ENCODE measurements around the gene INSYN1. TPM values are rescaled to one million over a fixed set of nuclear protein-coding genes. Genes with fewer than 3 reads are reported as not detected.

INSYN1 gene
- polyA plus RNA-seq, 1 donor from 2014 or later = 21.3 TPM

GRCh38 chr15:73740152-73741048, 12.8 kb downstream of the INSYN1 start:
- Histone ChIP-seq H3K9ac (ENCODE audit: low read length) (no peak overlapping the region), H3K4me3 (ENCODE audit: low read length) (no peak overlapping the region), H3K4me2 (ENCODE audit: low read length) (no peak overlapping the region), H3K27ac (ENCODE audit: low read length) (no peak overlapping the region), H3K9me3 (ENCODE audit: low read length) (no peaks in the 10 kb centered on the region), H4K20me1 (ENCODE audit: insufficient read depth) (no peaks in the 10 kb centered on the region), H3K36me3 (ENCODE audit: insufficient read depth, low read length) (no peaks in the 10 kb centered on the region), H3K27me3 (ENCODE audit: insufficient read depth, low read depth, low read length) (no peaks in the 10 kb centered on the region), H3F3A (ENCODE audit: insufficient read depth, low read length, poor library complexity, severe bottlenecking) (no peaks in the 10 kb centered on the region), H3K79me2 (replicated peaks; ENCODE audit: insufficient read depth, low read length) (no peaks in the 10 kb centered on the region), H2AFZ (ENCODE audit: low read depth, low read length) (no peak overlapping the region), H3K9me2 (ENCODE audit: insufficient read depth, low read length) (no peaks in the 10 kb centered on the region)
- TF ChIP-seq RAD21 (conservative IDR thresholded peaks at IDR 0.05) = no peak
- TF ChIP-seq CTCF (IDR thresholded peaks at IDR 0.05; ENCODE audit: poor library complexity, severe bottlenecking) = no peak
- TF ChIP-seq MXI1 (conservative IDR thresholded peaks at IDR 0.05; ENCODE audit: poor library complexity, severe bottlenecking) = no peak
- no peak for TF ChIP-seq TAF1 (IDR thresholded peaks at IDR 0.05; ENCODE audit: low read depth)
- no peak for TF ChIP-seq SMC3 (conservative IDR thresholded peaks at IDR 0.05; ENCODE audit: poor library complexity)
- TF ChIP-seq REST (IDR thresholded peaks at IDR 0.05; ENCODE audit: borderline replicate concordance) = no peak
- no peak for TF ChIP-seq EP300 (conservative IDR thresholded peaks at IDR 0.05; ENCODE audit: poor library complexity, severe bottlenecking)
- TF ChIP-seq POLR2AphosphoS5 (IDR thresholded peaks at IDR 0.05) = no peak
- TF ChIP-seq EZH2 (IDR thresholded peaks at IDR 0.05; ENCODE audit: borderline replicate concordance, insufficient read depth, low read length, poor library complexity, severe bottlenecking) = no peak

GRCh38 chr15:73737535-73737934, 15.6 kb downstream of the INSYN1 start:
- Histone ChIP-seq H3K4me2 (ENCODE audit: low read length) (no peak overlapping the region), H3K9me2 (ENCODE audit: insufficient read depth, low read length) (no peaks in the 10 kb centered on the region), H4K20me1 (ENCODE audit: insufficient read depth) (no peaks in the 10 kb centered on the region), H3K27ac (ENCODE audit: low read length) (no peak overlapping the region), H3K79me2 (replicated peaks; ENCODE audit: insufficient read depth, low read length) (no peaks in the 10 kb centered on the region), H2AFZ (ENCODE audit: low read depth, low read length) (no peak overlapping the region), H3K36me3 (ENCODE audit: insufficient read depth, low read length) (no peaks in the 10 kb centered on the region), H3K4me3 (ENCODE audit: low read length) (no peak overlapping the region), H3F3A (ENCODE audit: insufficient read depth, low read length, poor library complexity, severe bottlenecking) (no peaks in the 10 kb centered on the region), H3K9me3 (ENCODE audit: low read length) (no peaks in the 10 kb centered on the region), H3K27me3 (ENCODE audit: insufficient read depth, low read depth, low read length) (no peaks in the 10 kb centered on the region), H3K9ac (ENCODE audit: low read length) (no peak overlapping the region)
- TF ChIP-seq REST (IDR thresholded peaks at IDR 0.05; ENCODE audit: borderline replicate concordance) = no peak
- no peak for TF ChIP-seq EZH2 (IDR thresholded peaks at IDR 0.05; ENCODE audit: borderline replicate concordance, insufficient read depth, low read length, poor library complexity, severe bottlenecking)
- no peak for TF ChIP-seq CTCF (IDR thresholded peaks at IDR 0.05; ENCODE audit: poor library complexity, severe bottlenecking)
- no peak for TF ChIP-seq TAF1 (IDR thresholded peaks at IDR 0.05; ENCODE audit: low read depth)
- TF ChIP-seq SMC3 (conservative IDR thresholded peaks at IDR 0.05; ENCODE audit: poor library complexity) = no peak
- no peak for TF ChIP-seq RAD21 (conservative IDR thresholded peaks at IDR 0.05)
- no peak for TF ChIP-seq MXI1 (conservative IDR thresholded peaks at IDR 0.05; ENCODE audit: poor library complexity, severe bottlenecking)
- TF ChIP-seq POLR2AphosphoS5 (IDR thresholded peaks at IDR 0.05) = no peak
- no peak for TF ChIP-seq EP300 (conservative IDR thresholded peaks at IDR 0.05; ENCODE audit: poor library complexity, severe bottlenecking)

Data from neural cell (in vitro differentiated cells).